ENCODE measurements around the gene RBPJL. TPM values are rescaled to one million over a fixed set of nuclear protein-coding genes. Genes with fewer than 3 reads are reported as not detected.

RBPJL gene
- total RNA-seq, 1 donor from 2014 or later = not detected

DNA sequence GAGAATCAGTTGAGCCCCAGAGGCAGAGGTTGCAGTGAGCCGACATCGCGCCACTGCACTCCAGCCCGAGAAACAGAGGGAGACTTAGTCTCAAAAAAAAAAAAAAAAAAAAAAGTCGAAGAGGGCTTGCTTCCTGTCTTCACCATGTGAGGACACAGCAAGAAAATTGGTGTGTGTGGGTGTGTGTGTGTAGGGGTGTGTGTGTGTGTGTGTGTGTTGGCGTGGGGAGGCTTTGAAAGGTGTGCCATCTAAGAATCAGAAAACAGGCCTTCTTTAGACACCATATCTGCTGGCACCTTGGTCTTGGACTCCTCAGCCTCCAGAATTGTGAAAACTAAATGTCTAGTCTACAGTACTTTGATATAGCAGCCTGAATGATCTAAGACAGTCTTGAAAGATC, 6.9 kb upstream of the RBPJL start:
- Mint-ChIP-seq H3K36me3 (ENCODE audit: low read depth) (no peaks in the 10 kb centered on the region), H3K27ac (no peak overlapping the region), H3K4me3 (no peak overlapping the region), H3K4me1 (no peaks in the 10 kb centered on the region), H3K27me3 (peaks cover 42% of the 10 kb centered on the region), H3K9me3 (no peaks in the 10 kb centered on the region)
- TF ChIP-seq CTCF (IDR thresholded peaks at IDR 0.05) = no peak
- ChIA-PET CTCF (no interaction called here), POLR2A (no interaction called here)
- ATAC-seq (ENCODE audit: low read depth) = no peak
- intact Hi-C loops (cut with micrococcal nuclease) = loop anchor here (10.0 kb wide), 2 partner anchors 415 to 1085 kb away; partner anchors contain the start of genes OSER1 and YWHAB
- no peak for DNase-seq

GRCh38 chr20:45300961-45301360, 5.7 kb upstream of the RBPJL start:
- intact Hi-C loops (cut with micrococcal nuclease) = no loop called here
- Mint-ChIP-seq H3K27ac (no peak overlapping the region), H3K4me1 (no peaks in the 10 kb centered on the region), H3K4me3 (no peak overlapping the region), H3K27me3 (peaks cover 47% of the 10 kb centered on the region), H3K9me3 (no peaks in the 10 kb centered on the region), H3K36me3 (ENCODE audit: low read depth) (no peaks in the 10 kb centered on the region)
- peak; percentile 71 for ATAC-seq (ENCODE audit: low read depth)
- POLR2A ChIA-PET = no interaction called here
- DNase-seq = no peak
- no peak for TF ChIP-seq CTCF (IDR thresholded peaks at IDR 0.05)
- CTCF ChIA-PET = interaction anchor here (1.1 to 1.5 kb wide), 2 partner anchors 11 to 26 kb away, joined by 3 to 6 read pairs; no protein-coding TSS in a partner anchor

- ChIA-PET CTCF (interaction anchor here (4.2 kb wide), 1 partner anchor 9 kb away, joined by 45 read pairs; no protein-coding TSS in a partner anchor), POLR2A (no interaction called here)
- no peak for TF ChIP-seq CTCF (IDR thresholded peaks at IDR 0.05)
- Mint-ChIP-seq H3K4me3 (no peak overlapping the region), H3K27me3 (peaks cover 47% of the 10 kb centered on the region), H3K4me1 (peaks cover 3% of the 10 kb centered on the region), H3K27ac (no peak overlapping the region), H3K36me3 (ENCODE audit: low read depth) (no peaks in the 10 kb centered on the region), H3K9me3 (no peaks in the 10 kb centered on the region)
- ATAC-seq (ENCODE audit: low read depth) (no peak), DNase-seq (no peak)
- intact Hi-C loops (cut with micrococcal nuclease) = no loop called here
Measured at GRCh38 chr20:45301824-45302271, 4.8 kb upstream of the RBPJL start.

GRCh38 chr20:45303586-45304463, 2.8 kb upstream of the RBPJL start:
- Mint-ChIP-seq H3K27me3 (peaks cover 41% of the 10 kb centered on the region), H3K27ac (no peak overlapping the region)
- intact Hi-C loops (cut with micrococcal nuclease) = no loop called here

More at GRCh38 chr20:45303586-45304463, 2.8 kb upstream of the RBPJL start:
- Mint-ChIP-seq H3K36me3 (ENCODE audit: low read depth) (no peaks in the 10 kb centered on the region), H3K9me3 (no peaks in the 10 kb centered on the region), H3K4me1 (peaks cover 3% of the 10 kb centered on the region), H3K4me3 (no peak overlapping the region)
- DNase-seq (no peak), ATAC-seq (ENCODE audit: low read depth) (no peak)
- POLR2A ChIA-PET = no interaction called here
- TF ChIP-seq CTCF (IDR thresholded peaks at IDR 0.05) = no peak
- CTCF ChIA-PET = interaction anchor here (0.7 to 4.2 kb wide), 3 partner anchors 8 to 467 kb away, joined by 3 to 45 read pairs (median 10); no protein-coding TSS in a partner anchor

Data from activated B cell treated with CpG ODN at 0.5 μM for 24 hours (primary cell).